Activated CD4-positive, alpha-beta T cell treated with anti-CD3 and anti-CD28 coated beads for 36 hours (primary cell): Measurements from ENCODE around the gene GNG4. TPM values are rescaled to one million over a fixed set of nuclear protein-coding genes. Genes with fewer than 3 reads are reported as not detected.

Experiments
- ATAC-seq: fragments of 200-7000 bp; cut with Tn5 transposase; one replicate; pipeline ENCODE4 v1.10.0; 2021; ENCODE audit warnings: mild to moderate bottlenecking, moderate library complexity
- CTCF ChIA-PET: fragments of 350-600 bp; sonication (Branson Sonifier 250); formaldehyde crosslinking; loops from one replicate; lab custom pipeline; 2021; ENCODE audit warnings: antibody characterized with exemption; lab: Charles Lee
- POLR2A ChIA-PET: fragments of 350-600 bp; sonication (Branson Sonifier 250); formaldehyde crosslinking; loops from one replicate; lab custom pipeline; 2021; ENCODE audit warnings: antibody characterized with exemption, inconsistent platforms; lab: Charles Lee
- DNase-seq: peaks from one replicate; pipeline ENCODE4 v3.0.0-alpha.2; 2020
- H3K27ac Mint-ChIP-seq: one replicate; pipeline ENCODE4 v1.8.0; 2021; ENCODE audit warnings: mixed read lengths
- H3K27me3 Mint-ChIP-seq: one replicate; pipeline ENCODE4 v1.8.0; 2021; ENCODE audit warnings: mixed read lengths
- H3K36me3 Mint-ChIP-seq: one replicate; pipeline ENCODE4 v1.8.0; 2021; ENCODE audit warnings: low read depth, mixed read lengths
- H3K4me1 Mint-ChIP-seq: one replicate; pipeline ENCODE4 v1.8.0; 2021; ENCODE audit warnings: mixed read lengths
- H3K4me3 Mint-ChIP-seq: one replicate; pipeline ENCODE4 v1.8.0; 2021; ENCODE audit warnings: mild to moderate bottlenecking, moderate library complexity, mixed read lengths
- H3K9me3 Mint-ChIP-seq: one replicate; pipeline ENCODE4 v1.8.0; 2021; ENCODE audit warnings: low read depth, mixed read lengths
- intact Hi-C, 2 experiments: fragments of 100-400 bp; cut with DNase I in 1 of 2; cut with micrococcal nuclease in 1 of 2; formaldehyde crosslinking; loops; one replicate each; pipeline versions ENCODE4 v1.14.2 to v1.15.1; 2022 to 2024; cut with DNase I, micrococcal nuclease
- total RNA-seq, 2 experiments: library from RNA; stranded (reverse); gene quantifications; one replicate each; pipeline ENCODE4 v1.2.3, GENCODE V29; 2021

The GNG4 gene
- total RNA-seq, 2 experiments from 2014 or later: 0.98 to 1.7 TPM

DNA sequence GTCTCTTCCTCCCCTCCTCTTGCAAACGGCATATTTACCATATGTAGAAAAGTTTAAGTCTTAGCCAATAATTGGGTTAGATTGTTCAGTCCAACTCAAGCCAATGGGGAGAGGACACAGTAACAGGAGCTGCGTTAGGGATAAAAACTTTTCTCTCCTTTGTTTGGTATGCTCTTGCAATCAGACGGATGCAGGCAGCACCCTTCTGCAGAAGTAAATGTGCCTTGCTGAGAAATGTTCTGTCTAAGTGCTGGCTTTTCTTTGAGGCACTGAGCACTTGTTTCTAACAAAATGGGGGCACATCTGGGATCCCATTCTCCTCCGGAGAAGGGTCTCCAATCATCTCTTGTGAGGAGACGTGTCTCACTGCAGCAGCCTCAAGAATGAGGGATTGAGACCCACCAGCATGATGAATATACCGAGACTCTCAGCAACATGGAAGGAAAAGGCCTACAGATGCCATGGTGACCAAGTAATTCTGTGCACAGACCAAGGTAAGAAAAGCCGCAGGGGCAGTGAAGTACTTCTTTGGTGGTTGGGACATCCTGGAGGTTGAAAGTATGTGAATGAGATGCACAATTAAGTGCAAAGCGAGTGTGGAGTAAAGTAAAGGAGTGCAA is 20.7 kb upstream of the GNG4 start:
- ChIA-PET POLR2A (no interaction called here), CTCF (no interaction called here)
- Mint-ChIP-seq H3K4me3 (no peak overlapping the region), H3K27me3 (no peaks in the 10 kb centered on the region), H3K4me1 (no peaks in the 10 kb centered on the region), H3K27ac (peak overlapping the region; percentile 11), H3K9me3 (peaks cover 41% of the 10 kb centered on the region), H3K36me3 (peaks cover 63% of the 10 kb centered on the region)
- no peak for DNase-seq
- intact Hi-C loops: no loop called here
- no peak for ATAC-seq

DNA sequence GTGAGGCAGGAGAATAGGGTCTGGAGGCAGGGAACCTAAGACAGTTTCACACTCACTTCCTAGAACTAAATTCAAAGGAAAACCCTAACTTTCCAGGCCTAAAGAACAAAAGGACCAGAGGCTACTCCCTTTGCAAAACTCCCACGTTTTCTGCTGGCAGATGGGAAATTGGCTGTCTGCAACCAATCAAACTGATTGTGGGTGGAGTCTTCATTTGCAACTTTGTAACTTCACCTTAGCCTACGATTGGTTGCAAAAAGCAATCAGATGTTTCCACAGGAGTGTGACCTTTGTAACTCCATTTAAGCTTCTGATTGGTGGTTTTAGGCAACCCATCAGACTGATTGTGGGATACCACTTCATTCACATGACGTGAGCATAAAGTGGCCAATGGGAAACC is 19.7 kb upstream of the GNG4 start:
- DNase-seq (no peak), ATAC-seq (no peak)
- Mint-ChIP-seq H3K27me3 (no peaks in the 10 kb centered on the region), H3K4me1 (no peaks in the 10 kb centered on the region), H3K36me3 (peaks cover 57% of the 10 kb centered on the region), H3K27ac (no peak overlapping the region), H3K4me3 (no peak overlapping the region), H3K9me3 (peaks cover 35% of the 10 kb centered on the region)
- POLR2A ChIA-PET: no interaction called here
- CTCF ChIA-PET: no interaction called here
- intact Hi-C loops: no loop called here

DNA sequence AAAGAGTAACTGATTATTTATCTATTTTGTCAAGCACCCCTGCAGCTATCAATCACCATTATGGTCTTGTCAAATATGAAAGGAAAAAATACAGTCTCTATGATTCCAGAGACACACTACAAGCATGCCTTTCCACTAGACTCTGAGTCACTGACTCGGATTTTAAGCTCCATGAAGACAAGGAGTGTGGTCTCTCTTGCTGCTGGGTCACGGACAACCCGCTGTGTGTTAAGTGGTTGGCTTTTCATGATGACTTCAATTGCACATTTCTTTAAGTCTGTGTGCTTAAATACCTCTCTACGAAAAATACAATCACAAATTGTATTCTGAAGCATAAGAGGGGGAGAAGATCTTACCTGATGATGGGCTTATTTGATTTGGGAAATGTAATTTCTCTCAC is 14.0 kb upstream of the GNG4 start:
- H3K36me3 Mint-ChIP-seq: peaks cover 26% of the 10 kb centered on the region
- no peak overlapping the region for H3K4me3 Mint-ChIP-seq
- no peaks in the 10 kb centered on the region for H3K9me3 Mint-ChIP-seq
- ChIA-PET CTCF (no interaction called here), POLR2A (no interaction called here)
- ATAC-seq: no peak
- H3K4me1 Mint-ChIP-seq: no peaks in the 10 kb centered on the region
- no peak for DNase-seq
- no peaks in the 10 kb centered on the region for H3K27me3 Mint-ChIP-seq
- intact Hi-C loops: no loop called here
- no peak overlapping the region for H3K27ac Mint-ChIP-seq

DNA sequence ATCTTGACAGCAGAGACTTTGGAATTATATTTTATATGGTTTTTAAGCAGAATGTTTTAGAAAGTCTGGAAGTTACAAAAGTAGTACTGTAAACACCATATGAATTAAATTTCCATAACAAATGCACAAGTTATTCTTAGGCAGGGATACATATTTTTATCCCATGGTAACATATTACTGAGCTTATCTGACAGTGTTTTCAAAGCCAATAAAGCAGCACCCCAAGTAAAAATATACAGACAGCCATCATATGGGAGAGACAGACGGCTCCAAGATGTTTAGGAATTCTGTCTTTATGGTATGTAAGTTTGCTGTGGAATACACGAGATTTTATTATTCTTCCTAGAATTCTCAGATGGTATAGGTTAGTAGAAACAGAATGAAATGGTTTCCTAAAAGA is 12.0 kb upstream of the GNG4 start:
- ATAC-seq: no peak
- ChIA-PET CTCF (no interaction called here), POLR2A (no interaction called here)
- Mint-ChIP-seq H3K36me3 (peaks cover 22% of the 10 kb centered on the region), H3K4me3 (no peak overlapping the region), H3K27me3 (no peaks in the 10 kb centered on the region), H3K27ac (no peak overlapping the region), H3K4me1 (no peaks in the 10 kb centered on the region), H3K9me3 (no peaks in the 10 kb centered on the region)
- no peak for DNase-seq
- intact Hi-C loops: no loop called here

DNA sequence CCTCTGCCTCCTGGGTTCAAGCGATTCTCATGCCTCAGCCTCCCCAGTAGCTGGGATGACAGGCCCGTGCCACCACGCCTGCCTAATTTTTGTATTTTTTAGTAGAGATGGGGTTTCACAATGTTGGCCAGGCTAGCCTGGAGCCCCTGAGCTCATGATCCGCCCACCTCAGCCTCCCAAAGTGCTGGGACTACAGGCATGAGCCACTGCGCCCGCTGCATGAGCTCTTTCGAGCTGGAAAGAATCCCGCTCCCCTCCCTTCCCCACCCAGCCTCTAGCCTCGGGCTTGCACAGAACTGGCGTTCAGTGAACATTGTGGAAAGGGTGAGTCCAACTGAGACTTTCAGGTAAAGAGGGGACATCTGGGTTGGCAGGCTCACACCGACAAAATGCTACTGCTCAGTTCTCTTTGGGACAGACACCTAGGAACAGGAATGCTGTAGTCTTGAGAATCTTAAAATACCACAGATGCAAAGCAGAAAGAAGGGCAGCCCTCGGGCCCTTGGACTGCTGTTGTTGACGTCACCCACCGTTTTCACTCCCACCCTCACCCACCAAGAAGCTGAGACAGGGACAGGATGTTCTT is 9.7 kb upstream of the GNG4 start:
- Mint-ChIP-seq H3K4me1 (no peaks in the 10 kb centered on the region), H3K27ac (no peak overlapping the region), H3K27me3 (peaks cover 8% of the 10 kb centered on the region), H3K9me3 (no peaks in the 10 kb centered on the region), H3K4me3 (no peak overlapping the region), H3K36me3 (peaks cover 20% of the 10 kb centered on the region)
- ChIA-PET POLR2A (no interaction called here), CTCF (interaction anchor here (0.8 to 2.1 kb wide), 3 partner anchors 11 to 312 kb away, joined by 3 to 9 read pairs (median 6); no protein-coding TSS in a partner anchor)
- intact Hi-C loops: no loop called here
- no peak for DNase-seq
- ATAC-seq: no peak

DNA sequence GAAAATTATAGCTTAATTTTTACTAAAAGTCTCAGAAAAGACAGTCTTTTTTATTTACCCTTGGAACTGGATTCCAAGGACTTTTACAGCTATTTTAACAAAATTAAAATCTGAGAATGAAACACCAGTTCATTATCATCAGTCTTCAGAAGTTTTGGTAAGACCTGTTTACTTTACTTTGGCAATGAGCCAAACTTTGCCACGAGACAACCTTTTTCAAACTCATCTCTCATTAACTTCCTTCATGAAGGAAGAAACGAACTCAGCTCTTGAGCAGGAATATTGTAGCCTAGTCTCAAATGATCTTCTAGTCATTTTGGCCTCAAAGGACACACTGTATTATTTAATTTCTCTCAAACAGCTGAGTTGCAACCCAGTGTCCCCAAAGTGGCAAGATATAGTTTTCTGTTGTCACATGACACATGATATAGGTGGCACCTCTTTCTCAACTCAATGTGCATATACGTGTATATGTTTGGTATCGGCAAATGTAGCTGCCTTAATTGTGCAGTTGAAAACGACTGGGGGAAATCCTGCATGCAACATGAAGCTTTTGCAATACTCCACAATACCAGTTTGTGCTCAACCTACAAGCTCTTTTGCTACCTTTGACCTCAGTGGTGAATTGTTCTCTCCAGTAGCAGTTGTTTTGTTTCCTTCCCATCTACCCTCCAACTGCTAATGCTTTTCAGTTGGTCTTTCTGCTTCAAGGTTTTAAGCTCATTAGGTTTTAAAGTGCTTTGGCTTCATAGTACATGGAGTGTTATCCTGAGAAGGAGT is 8.4 kb upstream of the GNG4 start:
- Mint-ChIP-seq H3K27ac (no peak overlapping the region), H3K4me3 (no peak overlapping the region), H3K27me3 (peaks cover 17% of the 10 kb centered on the region), H3K4me1 (no peaks in the 10 kb centered on the region), H3K36me3 (peaks cover 15% of the 10 kb centered on the region), H3K9me3 (no peaks in the 10 kb centered on the region)
- ChIA-PET CTCF (interaction anchor here (0.6 to 2.1 kb wide), 4 partner anchors 9 to 414 kb away, joined by 3 to 9 read pairs (median 4); no protein-coding TSS in a partner anchor), POLR2A (interaction anchor here (0.5 kb wide), 1 partner anchor 60 kb away, joined by 5 read pairs; no protein-coding TSS in a partner anchor)
- no peak for ATAC-seq
- intact Hi-C loops: no loop called here
- no peak for DNase-seq

DNA sequence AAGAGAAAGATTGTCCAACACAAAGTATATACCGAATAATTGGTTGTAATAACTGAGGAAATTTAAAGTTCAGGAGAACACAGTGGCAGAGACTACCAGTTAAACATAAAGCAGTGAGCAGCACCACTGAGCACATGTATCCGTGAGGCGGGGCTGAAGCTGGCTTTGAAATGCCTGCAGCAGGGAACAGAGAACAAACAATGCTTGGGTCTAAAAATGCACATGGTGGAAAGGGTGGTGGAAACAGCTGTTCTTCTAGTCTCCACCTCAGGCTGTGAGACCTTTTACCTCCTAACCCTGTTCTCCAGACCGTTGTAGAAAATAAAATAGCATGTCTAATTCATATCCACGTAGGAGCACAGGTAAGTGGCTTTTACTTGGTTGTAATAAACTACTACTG is 7.7 kb upstream of the GNG4 start:
- peaks cover 12% of the 10 kb centered on the region for H3K36me3 Mint-ChIP-seq
- no peak for DNase-seq
- POLR2A ChIA-PET: no interaction called here

DNA sequence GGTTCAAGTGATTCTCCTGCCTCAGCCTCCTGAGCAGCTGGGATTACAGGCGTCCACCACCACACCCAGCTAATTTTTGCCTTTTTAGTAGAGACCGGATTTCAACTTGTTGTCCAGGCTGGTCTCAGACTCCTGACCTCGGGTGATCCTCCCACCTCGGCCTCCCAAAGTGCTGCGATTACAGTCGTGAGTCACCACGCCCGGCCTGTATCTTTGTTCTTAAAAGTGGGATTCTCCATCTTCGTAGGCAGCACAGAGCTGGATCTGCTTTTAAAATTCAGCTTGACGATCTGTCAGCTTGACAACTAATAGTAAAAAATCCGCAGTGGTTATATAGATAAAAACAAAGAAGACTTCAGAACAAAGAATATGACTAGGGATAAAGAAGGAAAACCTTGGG is 2.8 kb upstream of the GNG4 start:
- ChIA-PET CTCF (no interaction called here), POLR2A (no interaction called here)
- Mint-ChIP-seq H3K4me3 (no peak overlapping the region), H3K9me3 (no peaks in the 10 kb centered on the region), H3K27ac (no peak overlapping the region), H3K4me1 (peaks cover 9% of the 10 kb centered on the region), H3K36me3 (peaks cover 1% of the 10 kb centered on the region), H3K27me3 (peaks cover 49% of the 10 kb centered on the region)
- DNase-seq: no peak
- intact Hi-C loops: no loop called here
- no peak for ATAC-seq

More for the DNA sequence above, 7.7 kb upstream of the GNG4 start:
- Mint-ChIP-seq H3K4me3 (no peak overlapping the region), H3K27ac (no peak overlapping the region), H3K9me3 (no peaks in the 10 kb centered on the region), H3K4me1 (no peaks in the 10 kb centered on the region), H3K27me3 (peaks cover 23% of the 10 kb centered on the region)
- no peak for ATAC-seq
- intact Hi-C loops: no loop called here
- CTCF ChIA-PET: interaction anchor here (0.6 to 2.1 kb wide), 3 partner anchors 9 to 1269 kb away, joined by 3 to 9 read pairs (median 3); no protein-coding TSS in a partner anchor

DNA sequence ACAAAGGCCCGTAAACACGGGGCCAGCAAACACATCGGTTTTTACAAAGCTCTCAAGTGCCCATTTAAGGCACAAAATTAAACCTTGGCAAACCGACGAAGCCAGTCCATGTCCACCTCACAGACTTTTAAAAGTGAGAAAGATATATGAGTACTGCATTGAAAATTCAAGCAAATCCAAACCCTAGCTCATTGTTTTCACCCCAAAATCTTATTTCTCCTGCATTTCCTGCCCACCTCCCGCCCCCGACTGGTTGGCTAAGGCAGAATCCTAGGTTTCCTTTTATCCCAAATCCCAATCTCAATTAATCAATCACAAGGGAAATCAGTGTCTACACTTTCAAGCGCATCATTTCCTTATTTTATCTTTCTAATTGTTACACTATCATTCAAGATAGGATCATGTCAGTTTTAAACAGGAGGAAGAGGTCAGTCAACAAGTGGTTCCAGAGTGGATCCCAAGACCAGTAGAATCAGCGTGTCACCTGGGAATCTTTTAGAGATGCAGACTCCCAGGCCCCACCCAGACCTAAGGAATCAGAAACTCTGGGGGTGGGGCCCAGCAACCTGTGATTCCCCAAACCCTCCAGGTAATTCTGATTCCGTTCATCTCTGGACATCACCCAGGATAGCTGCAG is 1.7 kb upstream of the GNG4 start:
- H3K4me1 Mint-ChIP-seq: peaks cover 9% of the 10 kb centered on the region
- CTCF ChIA-PET: interaction anchor here (0.5 to 0.6 kb wide), 2 partner anchors 105 to 1532 kb away, joined by 3 read pairs; no protein-coding TSS in a partner anchor
- peaks cover 60% of the 10 kb centered on the region for H3K27me3 Mint-ChIP-seq
- peaks cover 1% of the 10 kb centered on the region for H3K36me3 Mint-ChIP-seq
- intact Hi-C loops: no loop called here
- POLR2A ChIA-PET: no interaction called here
- no peak overlapping the region for H3K27ac Mint-ChIP-seq
- DNase-seq: no peak
- peak overlapping the region; percentile 44 for H3K4me3 Mint-ChIP-seq
- no peaks in the 10 kb centered on the region for H3K9me3 Mint-ChIP-seq
- no peak for ATAC-seq

DNA sequence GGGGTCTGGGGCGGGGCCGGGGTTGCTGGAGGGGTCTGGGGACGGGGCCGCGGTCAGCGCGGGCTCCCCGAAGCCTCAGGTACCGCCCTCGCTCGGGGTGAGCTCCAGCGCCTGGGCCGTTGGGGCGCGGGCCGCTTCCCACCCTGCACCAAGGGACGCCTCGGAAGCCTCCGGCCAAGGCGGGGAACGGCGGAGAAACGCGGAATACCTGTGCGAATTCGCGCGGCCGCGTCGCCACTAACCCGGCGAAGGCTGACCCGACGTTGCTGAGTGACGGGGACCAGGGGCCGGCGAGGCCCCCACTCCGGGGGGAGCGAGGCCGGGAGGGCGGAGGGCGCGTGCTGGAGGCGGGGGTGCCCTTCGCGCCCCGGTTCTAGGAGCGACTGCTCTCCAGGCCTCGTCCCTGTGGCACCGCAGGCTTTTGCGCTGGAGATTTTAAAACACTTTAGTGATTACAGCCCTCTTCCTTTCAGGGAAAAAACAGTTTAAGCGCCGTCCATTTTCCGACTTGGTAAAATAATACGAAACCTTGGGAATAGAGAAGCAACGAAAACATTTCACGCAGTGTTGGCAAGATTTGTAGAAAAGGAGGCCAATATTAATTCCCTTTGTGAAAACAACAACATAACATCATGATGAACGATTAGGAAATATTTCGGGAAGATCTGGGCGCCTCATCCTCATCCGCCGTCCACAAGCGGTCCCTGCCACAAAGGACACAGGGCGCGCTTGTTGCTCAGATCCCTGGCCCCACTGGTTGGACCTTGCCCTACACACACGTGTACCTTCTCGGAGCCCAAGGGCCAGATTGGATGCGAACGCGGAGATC is 971 bp upstream of the GNG4 start:
- Mint-ChIP-seq H3K27ac (no peak overlapping the region), H3K4me1 (peaks cover 9% of the 10 kb centered on the region), H3K4me3 (peak overlapping the region; percentile 44), H3K27me3 (peaks cover 60% of the 10 kb centered on the region), H3K9me3 (no peaks in the 10 kb centered on the region), H3K36me3 (peaks cover 1% of the 10 kb centered on the region)
- no peak for ATAC-seq
- peak; percentile 29 for DNase-seq
- ChIA-PET POLR2A (no interaction called here), CTCF (interaction anchor here (0.5 kb wide), 1 partner anchor 1531 kb away, joined by 3 read pairs; no protein-coding TSS in a partner anchor)
- intact Hi-C loops: no loop called here
